ENCODE measurements around the gene SH3TC1.

The SH3TC1 gene

DNA sequence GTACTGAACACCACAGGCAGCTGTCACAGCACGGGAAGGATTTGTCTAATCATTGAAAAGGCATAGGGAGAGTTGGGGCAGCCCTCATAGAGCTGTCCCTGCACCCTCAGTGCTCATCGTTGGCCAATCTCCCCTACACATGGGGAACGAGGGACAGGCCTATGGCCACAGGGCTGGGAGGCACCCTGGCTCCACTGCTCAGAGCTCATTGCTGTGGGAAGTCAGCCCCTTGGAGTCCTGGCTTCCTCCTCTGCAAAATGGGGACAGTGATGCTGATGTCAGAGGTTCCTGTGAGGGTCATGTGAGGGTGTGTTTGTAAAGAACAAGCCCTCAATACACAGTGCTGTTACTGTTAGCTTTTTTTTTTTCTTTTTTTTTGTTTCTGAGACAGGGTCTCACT lies 51.1 kb downstream of the SH3TC1 start:
- no peak for DNase-seq (ENCODE audit: low read depth)
- no peak for TF ChIP-seq CTCF (IDR thresholded peaks at IDR 0.05; ENCODE audit: insufficient read depth, low read depth, low read length, missing control alignments)
- no peak overlapping the region for H3K4me3 ChIP-seq (ENCODE audit: low read length)

DNA sequence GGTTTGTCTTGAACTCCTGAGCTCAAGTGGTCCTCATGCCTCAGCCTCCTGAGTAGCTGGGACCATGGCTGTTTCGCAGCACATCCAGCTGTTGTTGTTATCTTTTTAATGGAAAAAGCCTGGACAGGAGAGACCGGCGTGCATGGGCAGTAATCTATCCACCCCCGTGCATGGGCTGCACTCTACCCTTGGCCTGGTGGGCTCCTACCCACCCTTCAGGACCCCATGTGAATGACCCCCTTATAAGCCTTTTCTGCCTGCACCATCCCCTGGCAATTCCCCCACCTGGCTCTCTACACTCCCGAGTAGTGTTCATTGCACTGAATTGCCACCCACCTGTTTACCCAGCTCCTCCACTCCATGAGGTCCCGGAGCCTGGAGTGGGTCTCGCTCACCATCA lies 51.5 kb downstream of the SH3TC1 start:
- no peak for DNase-seq (ENCODE audit: low read depth)
- TF ChIP-seq CTCF (IDR thresholded peaks at IDR 0.05; ENCODE audit: insufficient read depth, low read depth, low read length, missing control alignments) = no peak
- H3K4me3 ChIP-seq (ENCODE audit: low read length) = no peak overlapping the region

DNA sequence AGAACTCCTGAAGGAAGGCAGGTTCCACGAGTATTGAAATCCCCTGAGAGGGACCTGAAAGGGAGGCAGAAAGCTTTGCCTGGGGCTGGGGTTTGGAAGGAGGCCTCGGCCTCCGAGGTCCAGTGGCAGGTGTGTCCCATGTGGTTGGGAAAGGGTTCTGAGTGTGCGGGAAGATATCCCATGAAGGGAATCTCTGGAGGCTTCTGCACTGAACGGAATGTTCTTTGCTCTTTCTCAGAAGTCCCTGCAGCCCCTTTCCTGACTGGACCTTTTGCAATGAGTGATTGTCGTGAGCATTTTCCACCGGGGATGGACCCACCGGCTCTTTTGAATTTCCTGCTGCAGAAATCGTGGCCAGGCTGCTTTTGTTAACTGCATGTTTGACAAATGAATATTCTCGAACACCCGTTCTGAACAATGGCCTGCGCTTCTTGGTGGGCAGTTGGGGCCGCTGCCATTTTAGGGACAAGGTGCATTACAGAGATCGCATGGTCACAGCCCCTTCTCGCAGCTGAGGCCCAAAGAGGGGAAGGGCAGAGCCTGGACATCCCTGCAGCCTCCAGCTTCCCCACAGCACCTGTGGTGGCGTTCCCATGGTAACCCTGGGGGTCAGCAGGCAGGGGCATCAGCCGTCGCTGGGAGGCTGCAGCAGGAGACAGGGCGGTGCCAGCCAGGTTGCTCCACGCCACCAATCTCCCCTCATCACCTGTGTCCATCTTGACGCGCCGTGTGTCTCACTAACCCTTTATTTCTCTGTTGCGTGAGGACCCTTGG lies 52.2 kb downstream of the SH3TC1 start:
- DNase-seq (ENCODE audit: low read depth) = no peak
- no peak for TF ChIP-seq CTCF (IDR thresholded peaks at IDR 0.05; ENCODE audit: insufficient read depth, low read depth, low read length, missing control alignments)
- no peak overlapping the region for H3K4me3 ChIP-seq (ENCODE audit: low read length)

- DNase-seq (ENCODE audit: low read depth) = no peak
- no peak overlapping the region for H3K4me3 ChIP-seq (ENCODE audit: low read length)
- no peak for TF ChIP-seq CTCF (IDR thresholded peaks at IDR 0.05; ENCODE audit: insufficient read depth, low read depth, low read length, missing control alignments)
Measured at GRCh38 chr4:8252301-8253173, 53.4 kb downstream of the SH3TC1 start.

GRCh38 chr4:8254076-8254475 lies 55.0 kb downstream of the SH3TC1 start:
- peak; percentile 84 for DNase-seq (ENCODE audit: low read depth)
- TF ChIP-seq CTCF (IDR thresholded peaks at IDR 0.05; ENCODE audit: insufficient read depth, low read depth, low read length, missing control alignments) = no peak
- no peak overlapping the region for H3K4me3 ChIP-seq (ENCODE audit: low read length)

- DNase-seq (ENCODE audit: low read depth) = peak; percentile 39
- H3K4me3 ChIP-seq (ENCODE audit: low read length) = no peak overlapping the region
- TF ChIP-seq CTCF (IDR thresholded peaks at IDR 0.05; ENCODE audit: insufficient read depth, low read depth, low read length, missing control alignments) = no peak
Measured at GRCh38 chr4:8255698-8256441, 56.8 kb downstream of the SH3TC1 start.

All from epithelial cell of esophagus (primary cell).